ENCODE data around the gene EHMT1.

The EHMT1 gene

DNA sequence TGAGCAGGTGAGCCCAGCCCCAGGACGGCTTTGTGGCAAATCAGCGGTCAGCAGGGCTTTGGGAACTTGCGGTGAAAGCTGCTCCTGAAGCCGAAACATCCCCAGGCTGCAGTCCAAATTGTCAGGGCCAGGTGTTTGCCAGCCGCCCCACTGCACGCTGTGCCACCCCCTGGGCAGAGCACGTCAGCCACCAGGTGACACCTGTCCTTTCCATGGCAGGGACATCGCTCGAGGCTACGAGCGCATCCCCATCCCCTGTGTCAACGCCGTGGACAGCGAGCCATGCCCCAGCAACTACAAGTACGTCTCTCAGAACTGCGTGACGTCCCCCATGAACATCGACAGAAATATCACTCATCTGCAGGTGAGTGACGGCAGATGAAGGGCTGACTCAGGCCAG is 194.4 kb downstream of the EHMT1 start:
- Mint-ChIP-seq H3K4me1 (peaks cover 23% of the 10 kb centered on the region), H3K27ac (peak overlapping the region; percentile 36), H3K36me3 (ENCODE audit: low read depth) (peaks cover 72% of the 10 kb centered on the region), H3K4me3 (no peak overlapping the region), H3K27me3 (ENCODE audit: low read depth, poor library complexity) (no peaks in the 10 kb centered on the region), H3K9me3 (peaks cover 17% of the 10 kb centered on the region)
- DNase-seq = no peak
- TF ChIP-seq, protein P1, sequence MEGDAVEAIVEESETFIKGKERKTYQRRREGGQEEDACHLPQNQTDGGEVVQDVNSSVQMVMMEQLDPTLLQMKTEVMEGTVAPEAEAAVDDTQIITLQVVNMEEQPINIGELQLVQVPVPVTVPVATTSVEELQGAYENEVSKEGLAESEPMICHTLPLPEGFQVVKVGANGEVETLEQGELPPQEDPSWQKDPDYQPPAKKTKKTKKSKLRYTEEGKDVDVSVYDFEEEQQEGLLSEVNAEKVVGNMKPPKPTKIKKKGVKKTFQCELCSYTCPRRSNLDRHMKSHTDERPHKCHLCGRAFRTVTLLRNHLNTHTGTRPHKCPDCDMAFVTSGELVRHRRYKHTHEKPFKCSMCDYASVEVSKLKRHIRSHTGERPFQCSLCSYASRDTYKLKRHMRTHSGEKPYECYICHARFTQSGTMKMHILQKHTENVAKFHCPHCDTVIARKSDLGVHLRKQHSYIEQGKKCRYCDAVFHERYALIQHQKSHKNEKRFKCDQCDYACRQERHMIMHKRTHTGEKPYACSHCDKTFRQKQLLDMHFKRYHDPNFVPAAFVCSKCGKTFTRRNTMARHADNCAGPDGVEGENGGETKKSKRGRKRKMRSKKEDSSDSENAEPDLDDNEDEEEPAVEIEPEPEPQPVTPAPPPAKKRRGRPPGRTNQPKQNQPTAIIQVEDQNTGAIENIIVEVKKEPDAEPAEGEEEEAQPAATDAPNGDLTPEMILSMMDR (IDR thresholded peaks at IDR 0.05) = no peak

- no peak for DNase-seq
- H3K27me3 Mint-ChIP-seq (ENCODE audit: low read depth, poor library complexity) = no peaks in the 10 kb centered on the region
- peaks cover 16% of the 10 kb centered on the region for H3K4me1 Mint-ChIP-seq
- H3K9me3 Mint-ChIP-seq = peaks cover 20% of the 10 kb centered on the region
- no peak overlapping the region for H3K27ac Mint-ChIP-seq
- no peak overlapping the region for H3K4me3 Mint-ChIP-seq
- peaks cover 69% of the 10 kb centered on the region for H3K36me3 Mint-ChIP-seq (ENCODE audit: low read depth)
- TF ChIP-seq, protein P1 (IDR thresholded peaks at IDR 0.05) = no peak
Observed at GRCh38 chr9:137813651-137814415, 195.0 kb downstream of the EHMT1 start.

DNA sequence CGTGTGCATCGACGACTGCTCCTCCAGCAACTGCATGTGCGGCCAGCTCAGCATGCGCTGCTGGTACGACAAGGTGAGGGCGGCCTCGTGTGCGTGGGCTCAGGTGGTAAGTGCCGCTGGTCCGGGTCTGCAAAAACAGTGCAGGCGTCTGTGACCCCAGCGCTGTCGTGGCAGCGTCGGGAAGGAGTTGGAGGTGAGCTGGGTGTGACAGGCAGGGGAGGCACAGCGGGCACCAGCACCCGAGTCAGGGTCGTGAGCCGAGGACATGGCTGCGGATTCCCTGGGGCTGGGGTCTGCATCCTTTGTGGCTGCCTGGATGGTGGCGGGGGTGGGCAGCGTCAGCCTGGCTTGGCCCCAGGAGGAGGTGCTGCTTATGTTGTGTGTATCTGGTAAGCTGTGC is 195.6 kb downstream of the EHMT1 start:
- Mint-ChIP-seq H3K4me3 (no peak overlapping the region), H3K27me3 (ENCODE audit: low read depth, poor library complexity) (no peaks in the 10 kb centered on the region), H3K9me3 (peaks cover 20% of the 10 kb centered on the region), H3K27ac (no peak overlapping the region), H3K4me1 (peaks cover 10% of the 10 kb centered on the region), H3K36me3 (ENCODE audit: low read depth) (peaks cover 63% of the 10 kb centered on the region)
- DNase-seq = no peak
- TF ChIP-seq, protein P1 (IDR thresholded peaks at IDR 0.05) = no peak

- Mint-ChIP-seq H3K4me3 (no peak overlapping the region), H3K36me3 (ENCODE audit: low read depth) (peaks cover 65% of the 10 kb centered on the region)
Observed at GRCh38 chr9:137814841-137815240, 196.0 kb downstream of the EHMT1 start.

GRCh38 chr9:137815256-137816255 is 196.8 kb downstream of the EHMT1 start:
- no peak overlapping the region for H3K4me3 Mint-ChIP-seq
- peak overlapping the region; percentile 92 for H3K27ac Mint-ChIP-seq
- H3K4me1 Mint-ChIP-seq = peaks cover 7% of the 10 kb centered on the region
- H3K9me3 Mint-ChIP-seq = peaks cover 31% of the 10 kb centered on the region
- no peaks in the 10 kb centered on the region for H3K27me3 Mint-ChIP-seq (ENCODE audit: low read depth, poor library complexity)
- TF ChIP-seq, protein P1 (IDR thresholded peaks at IDR 0.05) = no peak
- DNase-seq = no peak
- peaks cover 67% of the 10 kb centered on the region for H3K36me3 Mint-ChIP-seq (ENCODE audit: low read depth)

More at GRCh38 chr9:137814841-137815240, 196.0 kb downstream of the EHMT1 start:
- DNase-seq = no peak
- TF ChIP-seq, protein P1 (IDR thresholded peaks at IDR 0.05) = no peak
- H3K27ac Mint-ChIP-seq = peak overlapping the region; percentile 92
- H3K4me1 Mint-ChIP-seq = peaks cover 7% of the 10 kb centered on the region
- peaks cover 24% of the 10 kb centered on the region for H3K9me3 Mint-ChIP-seq
- no peaks in the 10 kb centered on the region for H3K27me3 Mint-ChIP-seq (ENCODE audit: low read depth, poor library complexity)

Measured in nephron progenitor cell (in vitro differentiated cells).